Karpas-422 (cell line): Measurements from ENCODE around the gene S100A13. TPM values are rescaled to one million over a fixed set of nuclear protein-coding genes. Genes with fewer than 3 reads are reported as not detected.

Experiments
- DNase-seq: peaks from one replicate; pipeline ENCODE4 v3.0.0-alpha.2; 2015
- H2AFZ ChIP-seq: fragments of 200-600 bp; sonication (generic); 2 replicates; pipeline ENCODE4 v1.6.1; 2014; ENCODE audit warnings: antibody characterized with exemption, low read length, mixed read lengths
- H3K27ac ChIP-seq: fragments of 200-600 bp; sonication (generic); 2 replicates; pipeline ENCODE4 v1.5.1; 2014; ENCODE audit warnings: mild to moderate bottlenecking, low read length, moderate library complexity
- H3K27me3 ChIP-seq: fragments of 200-600 bp; sonication (generic); 2 replicates; pipeline ENCODE4 v1.6.1; 2014; ENCODE audit warnings: low read length, mixed read lengths
- H3K36me3 ChIP-seq: fragments of 200-600 bp; sonication (generic); 2 replicates; pipeline ENCODE4 v1.6.1; 2014; ENCODE audit warnings: low read length, mixed read lengths; ENCODE audit not compliant: insufficient read depth
- H3K4me1 ChIP-seq: fragments of 200-600 bp; sonication (generic); 2 replicates; pipeline ENCODE4 v1.6.1; 2014; ENCODE audit warnings: mild to moderate bottlenecking, low read length, mixed read lengths
- H3K4me2 ChIP-seq: fragments of 200-600 bp; sonication (generic); 2 replicates; pipeline ENCODE4 v1.6.1; 2014; ENCODE audit warnings: low read length, low read depth, mild to moderate bottlenecking; ENCODE audit not compliant: poor library complexity, severe bottlenecking
- H3K4me3 ChIP-seq: fragments of 200-600 bp; sonication (generic); 2 replicates; pipeline ENCODE4 v1.5.1; 2014; ENCODE audit warnings: mild to moderate bottlenecking, antibody characterized with exemption, low read length, mixed read lengths
- H3K79me2 ChIP-seq: fragments of 200-600 bp; sonication (generic); 2 replicates; pipeline ENCODE4 v1.6.1; 2014; ENCODE audit warnings: mild to moderate bottlenecking, low read length, mixed read lengths
- H3K9ac ChIP-seq: fragments of 200-600 bp; sonication (generic); 2 replicates; pipeline ENCODE4 v1.6.0; 2014; ENCODE audit warnings: low read length
- H3K9me2 ChIP-seq: fragments of 200-600 bp; sonication (generic), shearing (Covaris generic); replicated peaks from 2 replicates; pipeline ENCODE4 v1.6.0; 2014; ENCODE audit warnings: mild to moderate bottlenecking, low read length, moderate library complexity; ENCODE audit not compliant: insufficient read depth
- H3K9me3 ChIP-seq: fragments of 300-700, 200-600 bp; sonication (generic); 2 replicates; pipeline ENCODE4 v1.6.1; 2014; ENCODE audit warnings: low read length, mixed read lengths
- H4K20me1 ChIP-seq: fragments of 200-600 bp; sonication (generic); 2 replicates; pipeline ENCODE4 v1.6.1; 2014; ENCODE audit warnings: mild to moderate bottlenecking, antibody characterized with exemption, low read length, low read depth; ENCODE audit not compliant: insufficient read depth
- total RNA-seq: library from RNA; depleted of rRNA; stranded (reverse); fragments of >200 nt; shearing (Covaris generic); gene quantifications from 2 replicates; pipeline ENCODE4 v1.2.3, GENCODE V29; 2014; ENCODE audit warnings: low replicate concordance

Gene S100A13
- total RNA-seq, 1 experiment from 2014 or later: 21.5 TPM

GRCh38 chr1:153652805-153653500 lies 25.6 kb upstream of the S100A13 start:
- no peak overlapping the region for H3K9ac ChIP-seq
- no peak overlapping the region for H3K4me2 ChIP-seq
- H3K27me3 ChIP-seq: no peaks in the 10 kb centered on the region
- no peaks in the 10 kb centered on the region for H3K9me2 ChIP-seq
- H2AFZ ChIP-seq: no peak overlapping the region
- H3K4me3 ChIP-seq: no peak overlapping the region
- no peaks in the 10 kb centered on the region for H3K9me3 ChIP-seq
- no peak for DNase-seq
- no peak overlapping the region for H3K27ac ChIP-seq
- no peaks in the 10 kb centered on the region for H3K79me2 ChIP-seq
- peaks cover 3% of the 10 kb centered on the region for H3K4me1 ChIP-seq
- no peaks in the 10 kb centered on the region for H4K20me1 ChIP-seq
- H3K36me3 ChIP-seq: no peaks in the 10 kb centered on the region

GRCh38 chr1:153651771-153652170 lies 24.5 kb upstream of the S100A13 start:
- Histone ChIP-seq H2AFZ (no peak overlapping the region), H3K4me2 (no peak overlapping the region), H3K79me2 (no peaks in the 10 kb centered on the region), H3K4me1 (no peaks in the 10 kb centered on the region), H3K9me3 (no peaks in the 10 kb centered on the region), H3K27me3 (no peaks in the 10 kb centered on the region), H3K27ac (no peak overlapping the region), H4K20me1 (no peaks in the 10 kb centered on the region), H3K36me3 (no peaks in the 10 kb centered on the region), H3K4me3 (no peak overlapping the region), H3K9me2 (no peaks in the 10 kb centered on the region), H3K9ac (no peak overlapping the region)
- no peak for DNase-seq

DNA sequence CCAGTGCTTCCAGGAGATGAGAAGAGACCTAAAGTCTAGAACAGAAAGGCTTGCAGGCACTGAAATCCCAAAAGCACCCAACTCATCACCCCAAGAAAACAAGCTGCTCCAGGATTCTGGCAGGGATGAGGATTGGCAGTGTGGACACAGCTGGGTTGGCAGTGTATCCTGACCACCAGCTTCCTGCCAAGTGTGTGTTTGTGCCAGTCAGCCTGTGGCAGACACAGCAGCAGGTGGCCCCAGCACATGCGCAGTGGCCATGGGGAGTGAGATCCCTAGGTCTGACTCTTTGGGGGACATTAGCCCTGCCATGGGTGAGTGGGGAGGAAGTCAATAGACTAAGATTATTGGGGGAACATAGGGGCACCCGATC lies 22.5 kb upstream of the S100A13 start:
- H3K36me3 ChIP-seq: peaks cover 9% of the 10 kb centered on the region; the same call in 1 of the 2 replicates
- H3K4me3 ChIP-seq: no peak overlapping the region
- H3K9me3 ChIP-seq: no peaks in the 10 kb centered on the region
- H3K79me2 ChIP-seq: no peaks in the 10 kb centered on the region
- DNase-seq: no peak
- no peak overlapping the region for H3K4me2 ChIP-seq
- no peaks in the 10 kb centered on the region for H4K20me1 ChIP-seq
- H3K27ac ChIP-seq: no peak overlapping the region
- H3K9me2 ChIP-seq: no peaks in the 10 kb centered on the region
- no peaks in the 10 kb centered on the region for H3K4me1 ChIP-seq
- H2AFZ ChIP-seq: no peak overlapping the region
- no peaks in the 10 kb centered on the region for H3K27me3 ChIP-seq
- H3K9ac ChIP-seq: no peak overlapping the region

GRCh38 chr1:153649137-153649862 lies 22.0 kb upstream of the S100A13 start:
- H3K79me2 ChIP-seq: no peaks in the 10 kb centered on the region
- no peaks in the 10 kb centered on the region for H4K20me1 ChIP-seq
- DNase-seq: no peak
- no peaks in the 10 kb centered on the region for H3K9me3 ChIP-seq
- no peak overlapping the region for H3K4me3 ChIP-seq
- H3K27ac ChIP-seq: no peak overlapping the region
- H3K36me3 ChIP-seq: peaks cover 15% of the 10 kb centered on the region; the same call in 1 of the 2 replicates
- H3K9ac ChIP-seq: no peak overlapping the region
- no peaks in the 10 kb centered on the region for H3K27me3 ChIP-seq
- H2AFZ ChIP-seq: no peak overlapping the region
- no peaks in the 10 kb centered on the region for H3K9me2 ChIP-seq
- H3K4me1 ChIP-seq: no peaks in the 10 kb centered on the region
- H3K4me2 ChIP-seq: no peak overlapping the region

DNA sequence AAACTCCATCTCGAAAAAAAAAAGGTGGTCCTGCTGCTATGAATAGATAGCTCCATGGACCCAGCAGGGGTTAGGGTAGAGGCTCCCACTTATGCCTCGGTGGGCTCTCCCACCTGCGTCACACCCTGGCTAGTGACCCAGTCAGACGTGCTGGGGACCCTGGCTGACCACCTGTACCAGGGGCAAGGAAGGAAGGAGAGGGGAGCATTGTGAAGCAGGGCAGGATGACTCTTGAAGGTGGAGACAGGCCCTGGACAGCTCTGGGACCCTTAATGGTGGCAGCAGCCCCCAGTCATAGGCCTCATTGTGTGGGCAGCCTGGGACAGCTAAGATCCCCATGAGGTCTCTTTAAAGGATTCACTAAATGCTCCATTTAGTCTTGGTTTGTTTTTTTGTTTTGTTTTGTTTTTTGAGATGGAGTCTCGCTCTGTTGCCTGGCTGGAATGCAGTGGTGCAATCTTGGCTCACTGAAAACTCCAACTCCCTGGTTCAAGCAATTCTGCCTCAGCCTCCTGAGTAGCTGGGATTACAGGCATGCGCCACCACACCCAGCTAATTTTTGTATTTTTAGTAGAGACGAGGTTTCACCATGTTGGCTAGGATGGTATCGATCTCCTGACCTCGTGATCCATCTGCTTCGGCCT lies 20.8 kb upstream of the S100A13 start:
- Histone ChIP-seq H3K79me2 (no peaks in the 10 kb centered on the region), H3K9ac (no peak overlapping the region), H3K27ac (no peak overlapping the region), H3K9me3 (no peaks in the 10 kb centered on the region), H3K4me3 (no peak overlapping the region), H3K9me2 (no peaks in the 10 kb centered on the region), H3K27me3 (no peaks in the 10 kb centered on the region), H4K20me1 (no peaks in the 10 kb centered on the region), H3K4me2 (no peak overlapping the region), H2AFZ (no peak overlapping the region), H3K4me1 (no peaks in the 10 kb centered on the region), H3K36me3 (peaks cover 26% of the 10 kb centered on the region)
- no peak for DNase-seq

DNA sequence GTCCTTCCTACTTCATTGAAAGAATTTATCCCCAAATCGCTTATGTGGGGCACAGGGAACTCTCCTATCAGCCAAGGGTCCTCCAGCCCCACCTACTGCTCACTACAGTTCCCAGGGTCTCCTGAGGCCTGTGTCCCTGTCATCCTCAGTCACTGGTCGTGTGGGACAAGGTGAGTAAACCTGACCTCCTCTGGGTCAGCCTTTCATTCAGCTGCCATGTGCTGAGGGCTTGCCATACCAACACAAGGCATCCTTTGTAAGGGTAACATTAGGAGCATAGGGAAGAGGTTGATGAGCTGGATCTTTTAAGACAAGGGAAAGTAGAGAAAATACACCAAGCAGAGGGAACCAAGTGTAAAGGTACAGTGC lies 20.0 kb upstream of the S100A13 start:
- H3K4me1 ChIP-seq: no peaks in the 10 kb centered on the region
- H3K9ac ChIP-seq: no peak overlapping the region
- peaks cover 34% of the 10 kb centered on the region for H3K36me3 ChIP-seq
- H4K20me1 ChIP-seq: no peaks in the 10 kb centered on the region
- no peaks in the 10 kb centered on the region for H3K27me3 ChIP-seq
- H3K4me3 ChIP-seq: no peak overlapping the region
- H3K9me3 ChIP-seq: no peaks in the 10 kb centered on the region
- H2AFZ ChIP-seq: no peak overlapping the region
- no peak overlapping the region for H3K27ac ChIP-seq
- no peaks in the 10 kb centered on the region for H3K79me2 ChIP-seq
- DNase-seq: no peak
- no peaks in the 10 kb centered on the region for H3K9me2 ChIP-seq
- H3K4me2 ChIP-seq: no peak overlapping the region

GRCh38 chr1:153646672-153647345 lies 19.5 kb upstream of the S100A13 start:
- no peaks in the 10 kb centered on the region for H3K27me3 ChIP-seq
- H3K79me2 ChIP-seq: no peaks in the 10 kb centered on the region
- no peaks in the 10 kb centered on the region for H3K9me2 ChIP-seq
- H2AFZ ChIP-seq: no peak overlapping the region
- H4K20me1 ChIP-seq: 0 out of 2 replicates have a peak, but pooled peaks cover 4% of the 10 kb centered on the region
- DNase-seq: no peak
- H3K9ac ChIP-seq: no peak overlapping the region
- H3K4me1 ChIP-seq: no peaks in the 10 kb centered on the region
- H3K36me3 ChIP-seq: peaks cover 38% of the 10 kb centered on the region
- H3K4me2 ChIP-seq: no peak overlapping the region
- H3K9me3 ChIP-seq: no peaks in the 10 kb centered on the region
- no peak overlapping the region for H3K4me3 ChIP-seq
- no peak overlapping the region for H3K27ac ChIP-seq

DNA sequence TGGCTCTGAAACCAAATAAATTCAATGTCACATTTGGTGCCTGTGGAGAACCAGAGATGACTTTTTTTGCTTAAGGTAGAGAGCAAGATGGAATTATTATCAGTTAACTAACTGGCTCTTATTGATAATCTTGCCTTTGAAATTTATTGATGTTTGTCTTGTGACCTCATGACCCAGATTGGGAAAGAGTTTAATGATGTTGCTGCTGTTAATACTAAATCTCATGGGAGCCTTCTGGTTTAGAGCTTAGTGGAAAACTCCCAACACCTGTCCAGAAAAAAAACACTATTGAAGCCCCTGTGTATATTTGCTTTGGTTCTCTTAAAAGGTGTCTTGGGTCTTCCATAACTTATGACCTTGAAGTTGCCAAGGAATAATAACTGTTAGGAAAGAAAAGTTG lies 16.5 kb upstream of the S100A13 start:
- no peak overlapping the region for H2AFZ ChIP-seq
- H3K79me2 ChIP-seq: peaks cover 3% of the 10 kb centered on the region; the same call in 1 of the 2 replicates
- H3K27ac ChIP-seq: no peak overlapping the region
- H3K9me2 ChIP-seq: no peaks in the 10 kb centered on the region
- no peak overlapping the region for H3K4me2 ChIP-seq
- no peaks in the 10 kb centered on the region for H3K27me3 ChIP-seq
- no peak for DNase-seq
- no peak overlapping the region for H3K9ac ChIP-seq
- H3K4me1 ChIP-seq: no peaks in the 10 kb centered on the region
- peaks cover 62% of the 10 kb centered on the region for H3K36me3 ChIP-seq
- no peaks in the 10 kb centered on the region for H3K9me3 ChIP-seq
- no peak overlapping the region for H3K4me3 ChIP-seq
- H4K20me1 ChIP-seq: 0 out of 2 replicates have a peak, but pooled peaks cover 9% of the 10 kb centered on the region
